B cell (primary cell): Measurements from ENCODE around the gene OSM. TPM values are rescaled to one million over a fixed set of nuclear protein-coding genes. Genes with fewer than 3 reads are reported as not detected.

Experiments used
- ATAC-seq: fragments of 200-7000 bp; cut with Tn5 transposase; one replicate; pipeline ENCODE4 v1.10.0; 2021; ENCODE audit warnings: low read depth, mild to moderate bottlenecking, moderate number of reproducible peaks, moderate library complexity
- CTCF ChIA-PET: fragments of 350-600 bp; sonication (Branson Sonifier 250); formaldehyde crosslinking; loops from one replicate; lab custom pipeline; 2021; ENCODE audit warnings: antibody characterized with exemption, inconsistent platforms; lab: Charles Lee
- POLR2A ChIA-PET: fragments of 350-600 bp; sonication (Branson Sonifier 250); formaldehyde crosslinking; loops from one replicate; lab custom pipeline; 2021; ENCODE audit warnings: antibody characterized with exemption; lab: Charles Lee
- DNase-seq: peaks from one replicate; pipeline ENCODE4 v3.0.0; 2013
- H2AFZ ChIP-seq: 2 replicates; pipeline ENCODE4 v1.6.1; 2012; ENCODE audit warnings: mild to moderate bottlenecking, low read depth, low read length; ENCODE audit not compliant: insufficient read depth, poor library complexity, severe bottlenecking
- H3K27ac ChIP-seq, 2 donors: 1 replicate in 1 of 2; 2 replicates in 1 of 2; pipeline ENCODE4 v1.5.1; 2012 to 2013; ENCODE audit warnings: low read length in 2 of 2, mild to moderate bottlenecking in 2 of 2, moderate library complexity in 1 of 2
- H3K27me3 ChIP-seq, 4 experiments: fragments of 200-600 bp in 1 of 4; sonication (generic) in 1 of 4; replicated peaks in 1 of 4; 1 replicate in 2 of 4; 2 replicates in 2 of 4; pipeline versions ENCODE4 v1.6.1 to v1.7.0; 2013 to 2016; ENCODE audit warnings: low read length in 3 of 4, mild to moderate bottlenecking in 2 of 4, mixed read lengths in 1 of 4, moderate library complexity in 1 of 4; ENCODE audit not compliant: insufficient read depth in 4 of 4, control insufficient read depth in 3 of 4; ENCODE audit errors: control extremely low read depth in 1 of 4
- H3K36me3 ChIP-seq, 2 experiments: replicated peaks in 1 of 2; 1 replicate in 1 of 2; 2 replicates in 1 of 2; pipeline versions ENCODE4 v1.6.1 to v1.7.1; 2013; ENCODE audit warnings: low read length in 1 of 2; ENCODE audit not compliant: insufficient read depth in 2 of 2, control insufficient read depth in 1 of 2; ENCODE audit errors: control extremely low read depth in 1 of 2, extremely low read depth in 1 of 2
- H3K4me1 ChIP-seq, 2 donors: fragments of 200-600 bp in 1 of 2; sonication (generic) in 1 of 2; 1 replicate in 1 of 2; 2 replicates in 1 of 2; pipeline versions ENCODE4 v1.5.1 to v1.6.1; 2013 to 2017; ENCODE audit warnings: low read length in 2 of 2; ENCODE audit not compliant: control insufficient read depth in 2 of 2, insufficient read depth in 2 of 2
- H3K4me2 ChIP-seq: replicated peaks from 2 replicates; pipeline ENCODE3; 2012; ENCODE audit warnings: mild to moderate bottlenecking, low read depth, low read length; ENCODE audit not compliant: poor library complexity, severe bottlenecking
- H3K4me3 ChIP-seq, 5 experiments: fragments of 200-600 bp in 1 of 5; sonication (generic) in 1 of 5; 1 replicate in 3 of 5; 2 replicates in 2 of 5; pipeline versions ENCODE4 v1.5.1 to v1.7.0; 2011 to 2016; ENCODE audit warnings: low read length in 4 of 5, mild to moderate bottlenecking in 4 of 5, low read depth in 2 of 5, control low read depth in 1 of 5, moderate library complexity in 1 of 5; ENCODE audit not compliant: insufficient read depth in 1 of 5; ENCODE audit errors: control extremely low read depth in 1 of 5, extremely low read depth in 1 of 5
- H3K79me2 ChIP-seq: fragments of 200-600 bp; sonication (generic); one replicate; pipeline ENCODE4 v1.6.0; 2016; ENCODE audit warnings: low read length; ENCODE audit not compliant: control insufficient read depth, insufficient read depth
- H3K9ac ChIP-seq: fragments of 200-600 bp; sonication (generic); 2 replicates; pipeline ENCODE4 v1.6.1; 2017; ENCODE audit warnings: mild to moderate bottlenecking, low read length, moderate library complexity
- H3K9me3 ChIP-seq, 3 donors: one replicate each; pipeline versions ENCODE4 v1.6.1 to v1.7.1; 2013; ENCODE audit warnings: low read length in 2 of 3; ENCODE audit not compliant: control insufficient read depth in 2 of 3, insufficient read depth in 1 of 3; ENCODE audit errors: control extremely low read depth in 1 of 3
- H4K20me1 ChIP-seq: 2 replicates; pipeline ENCODE4 v1.6.0; 2012; ENCODE audit warnings: mild to moderate bottlenecking, low read length; ENCODE audit not compliant: insufficient read depth, control insufficient read depth, poor library complexity, severe bottlenecking
- H3K27ac Mint-ChIP-seq: one replicate; pipeline ENCODE4 v1.8.0; 2021; ENCODE audit warnings: mixed read lengths
- H3K27me3 Mint-ChIP-seq: one replicate; pipeline ENCODE4 v1.8.0; 2021; ENCODE audit warnings: mixed read lengths
- H3K4me1 Mint-ChIP-seq: one replicate; pipeline ENCODE4 v1.8.0; 2021; ENCODE audit warnings: mixed read lengths
- H3K4me3 Mint-ChIP-seq: one replicate; pipeline ENCODE4 v1.8.0; 2021; ENCODE audit warnings: mixed read lengths
- H3K9me3 Mint-ChIP-seq: one replicate; pipeline ENCODE4 v1.8.0; 2022; ENCODE audit warnings: mixed read lengths; ENCODE audit not compliant: insufficient read depth
- EZH2 ChIP-seq: IDR thresholded peaks from 2 replicates; pipeline ENCODE4 v1.6.1; 2012; ENCODE audit warnings: borderline replicate concordance, low read depth, mild to moderate bottlenecking, moderate library complexity, low read length; ENCODE audit not compliant: insufficient read depth, poor library complexity, severe bottlenecking
- WGBS: methylation state at CpG from one replicate; pipeline ENCODE4 v1.1.5; 2013; ENCODE audit warnings: missing lambda C conversion rate; ENCODE audit not compliant: insufficient coverage; 5-methylcytosine and 5-hydroxymethylcytosine counted together
- intact Hi-C: fragments of 100-400 bp; cut with micrococcal nuclease; formaldehyde crosslinking; loops from one replicate; pipeline ENCODE4 v1.10.0; 2022
- polyA plus RNA-seq: library from polyadenylated mRNA; depleted of rRNA; stranded (reverse); fragments of >200 nt; gene quantifications from 2 replicates; pipeline ENCODE4 v1.2.3, GENCODE V29; 2012
- total RNA-seq, 2 donors: library from RNA; stranded (reverse); fragments of 120-200 nt in 1 of 2; gene quantifications; 1 replicate in 1 of 2; 2 replicates in 1 of 2; pipeline versions ENCODE4 v1.2.3 to v1.2.4, GENCODE V29; 2013 to 2022
- TF ChIP-seq, protein P1 (sequence below): fragments of 200-600 bp; IDR thresholded peaks from one replicate; pipeline ENCODE4 v1.8.0; 2022; ENCODE audit warnings: antibody characterized with exemption, mild to moderate bottlenecking

OSM gene
- total and polyA plus RNA-seq, 2 donors (not counting 1 experiment from before 2014, with no cell fraction given), result 1.8 to 12.5 TPM

DNA sequence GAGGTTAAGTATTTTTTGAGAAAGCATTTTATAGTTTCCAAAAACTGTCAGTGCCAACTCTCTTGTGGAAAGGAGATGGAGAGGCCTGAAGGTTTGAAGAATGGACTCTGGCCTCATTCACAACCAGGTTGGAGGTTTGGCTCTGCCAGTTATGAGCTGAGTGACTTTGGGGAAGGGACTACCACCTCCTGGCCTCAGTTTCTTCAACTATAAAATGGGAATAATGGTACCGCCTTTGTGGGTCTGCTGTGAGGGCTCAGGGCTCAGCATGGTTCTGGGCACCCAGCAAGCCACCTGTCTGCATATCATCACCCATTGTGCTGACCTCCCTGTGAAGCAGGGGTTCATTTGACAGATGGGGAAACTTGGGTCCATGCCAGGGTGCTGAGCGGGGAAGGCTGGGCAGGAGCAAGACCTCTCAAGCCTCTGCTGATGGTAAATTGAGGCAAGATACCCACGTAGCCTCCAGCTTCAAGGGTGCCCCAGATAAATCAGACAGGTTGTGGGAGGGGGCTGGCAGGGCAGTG, 16.5 kb downstream of the OSM start:
- H2AFZ ChIP-seq, result no peak overlapping the region
- H3K27me3 ChIP-seq, result peaks cover 0 to 42% (median 19%) of the 10 kb centered on the region in 4 experiments
- intact Hi-C loops, result no loop called here
- peaks cover 14 to 20% of the 10 kb centered on the region in 2 donors for H3K4me1 ChIP-seq
- H4K20me1 ChIP-seq, result no peaks in the 10 kb centered on the region
- no peak overlapping the region for H3K4me3 ChIP-seq
- no peaks in the 10 kb centered on the region for H3K9me3 Mint-ChIP-seq
- H3K79me2 ChIP-seq, result no peaks in the 10 kb centered on the region
- CTCF ChIA-PET, result interaction anchor here (0.9 to 1.7 kb wide), 2 partner anchors 12 to 38 kb away, joined by 3 read pairs; no protein-coding TSS in a partner anchor
- no peak overlapping the region for H3K27ac ChIP-seq
- no peak overlapping the region for H3K4me3 Mint-ChIP-seq
- WGBS, result 82% methylated on average over 2 of the region's 3 CpGs
- H3K27ac Mint-ChIP-seq, result no peak overlapping the region
- no peaks in the 10 kb centered on the region for H3K36me3 ChIP-seq
- H3K9me3 ChIP-seq, result peaks cover 0 to 4% (median 0%) of the 10 kb centered on the region in 3 donors
- no peak overlapping the region for H3K9ac ChIP-seq
- H3K4me2 ChIP-seq, result no peak overlapping the region
- H3K27me3 Mint-ChIP-seq, result peaks cover 34% of the 10 kb centered on the region
- TF ChIP-seq, protein P1, sequence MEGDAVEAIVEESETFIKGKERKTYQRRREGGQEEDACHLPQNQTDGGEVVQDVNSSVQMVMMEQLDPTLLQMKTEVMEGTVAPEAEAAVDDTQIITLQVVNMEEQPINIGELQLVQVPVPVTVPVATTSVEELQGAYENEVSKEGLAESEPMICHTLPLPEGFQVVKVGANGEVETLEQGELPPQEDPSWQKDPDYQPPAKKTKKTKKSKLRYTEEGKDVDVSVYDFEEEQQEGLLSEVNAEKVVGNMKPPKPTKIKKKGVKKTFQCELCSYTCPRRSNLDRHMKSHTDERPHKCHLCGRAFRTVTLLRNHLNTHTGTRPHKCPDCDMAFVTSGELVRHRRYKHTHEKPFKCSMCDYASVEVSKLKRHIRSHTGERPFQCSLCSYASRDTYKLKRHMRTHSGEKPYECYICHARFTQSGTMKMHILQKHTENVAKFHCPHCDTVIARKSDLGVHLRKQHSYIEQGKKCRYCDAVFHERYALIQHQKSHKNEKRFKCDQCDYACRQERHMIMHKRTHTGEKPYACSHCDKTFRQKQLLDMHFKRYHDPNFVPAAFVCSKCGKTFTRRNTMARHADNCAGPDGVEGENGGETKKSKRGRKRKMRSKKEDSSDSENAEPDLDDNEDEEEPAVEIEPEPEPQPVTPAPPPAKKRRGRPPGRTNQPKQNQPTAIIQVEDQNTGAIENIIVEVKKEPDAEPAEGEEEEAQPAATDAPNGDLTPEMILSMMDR, result no peak
- TF ChIP-seq EZH2, result no peak
- POLR2A ChIA-PET, result interaction anchor here (0.6 kb wide), 1 partner anchor 144 kb away, joined by 6 read pairs; no protein-coding TSS in a partner anchor
- ATAC-seq, result no peak
- DNase-seq, result no peak
- H3K4me1 Mint-ChIP-seq, result peaks cover 13% of the 10 kb centered on the region
